Esophagus squamous epithelium (tissue), 5 donors: ENCODE data around the gene C15orf61. TPM values are rescaled to one million over a fixed set of nuclear protein-coding genes. Genes with fewer than 3 reads are reported as not detected.

Experiments used
- DNase-seq: peaks from one replicate; lab custom pipeline; 2025; lab: John Stamatoyannopoulos, UW
- H3K27ac ChIP-seq, 4 donors: fragments of 200-600 bp; sonication (generic); one replicate each; pipeline ENCODE4 v1.5.1; 2016 to 2019; ENCODE audit warnings: mild to moderate bottlenecking in 1 of 4
- H3K27me3 ChIP-seq, 4 donors: fragments of 200-600 bp; sonication (generic); 1 replicate in 3 of 4; 2 replicates in 1 of 4; pipeline versions ENCODE4 v1.5.1 to v1.6.0; 2017 to 2021; ENCODE audit warnings: antibody characterized with exemption in 1 of 4
- H3K36me3 ChIP-seq, 3 donors: fragments of 200-600 bp; sonication (generic); one replicate each; pipeline ENCODE4 v1.5.1; 2016 to 2019
- H3K4me1 ChIP-seq, 3 donors: fragments of 200-600 bp; sonication (generic); one replicate each; pipeline ENCODE4 v1.5.1; 2017 to 2019
- H3K4me3 ChIP-seq, 4 donors: fragments of 200-600 bp; sonication (generic); 1 replicate in 3 of 4; 2 replicates in 1 of 4; pipeline ENCODE4 v1.5.1; 2016 to 2019; ENCODE audit warnings: mild to moderate bottlenecking in 2 of 4, moderate library complexity in 1 of 4
- H3K9me3 ChIP-seq, 3 donors: fragments of 200-600 bp; sonication (generic); one replicate each; pipeline ENCODE4 v1.5.1; 2016 to 2019
- CTCF ChIP-seq, 6 experiments: fragments of 450-650 bp in 4 of 6; fragments of 200-600 bp in 2 of 6; sonication (generic) in 2 of 6; IDR thresholded peaks; one replicate each; pipeline ENCODE4 v1.5.1; 2016 to 2019; ENCODE audit warnings: antibody characterized with exemption in 6 of 6, mild to moderate bottlenecking in 4 of 6, moderate library complexity in 4 of 6
- POLR2A ChIP-seq, 4 donors: fragments of 450-650 bp; IDR thresholded peaks; one replicate each; pipeline ENCODE4 v1.6.1; 2017; ENCODE audit warnings: antibody characterized with exemption in 4 of 4, mild to moderate bottlenecking in 4 of 4, moderate library complexity in 3 of 4
- WGBS, 2 donors: methylation state at CpG; one replicate each; pipeline ENCODE4 v1.1.5; 2018; 5-methylcytosine and 5-hydroxymethylcytosine counted together
- intact Hi-C: fragments of 100-400 bp; cut with DNase I; formaldehyde crosslinking; loops from one replicate; pipeline ENCODE4 v1.15.0; 2022
- total RNA-seq, 4 donors: library from RNA; depleted of rRNA; stranded (reverse); fragments of >200 nt; gene quantifications; one replicate each; pipeline ENCODE4 v1.1.0, GENCODE V29; 2016
- donor health status: DM: yes; HTN: yes; CAD: no.

C15orf61 gene
- total RNA-seq, 4 donors from 2014 or later: 2.0 to 9.0 (median 3.5) TPM

GRCh38 chr15:67563092-67563491 lies 42.2 kb downstream of the C15orf61 start:
- Histone ChIP-seq H3K9me3 (peaks cover 0 to 4% (median 0%) of the 10 kb centered on the region in 3 donors), H3K4me3 (no peak overlapping the region), H3K4me1 (no peaks in the 10 kb centered on the region), H3K36me3 (peaks cover 0 to 34% (median 0%) of the 10 kb centered on the region in 3 donors), H3K27me3 (no peaks in the 10 kb centered on the region), H3K27ac (no peak overlapping the region)
- intact Hi-C loops: no loop called here
- WGBS, 2 donors: 90 to 92% methylated on average over 5 of the region's 5 CpGs
- TF ChIP-seq POLR2A (IDR thresholded peaks at IDR 0.05): no peak
- no peak for TF ChIP-seq CTCF (IDR thresholded peaks at IDR 0.05)
- DNase-seq: no peak

GRCh38 chr15:67564021-67564967 lies 43.4 kb downstream of the C15orf61 start:
- Histone ChIP-seq H3K9me3 (no peaks in the 10 kb centered on the region), H3K36me3 (peaks cover 0 to 22% (median 0%) of the 10 kb centered on the region in 3 donors), H3K27me3 (no peaks in the 10 kb centered on the region), H3K4me1 (no peaks in the 10 kb centered on the region), H3K4me3 (no peak overlapping the region), H3K27ac (no peak overlapping the region)
- intact Hi-C loops: no loop called here
- WGBS, 2 donors: 66 to 70% methylated on average over 2 of the region's 2 CpGs
- TF ChIP-seq POLR2A (IDR thresholded peaks at IDR 0.05): no peak
- no peak for DNase-seq

- Histone ChIP-seq H3K36me3 (peaks cover 0 to 15% (median 0%) of the 10 kb centered on the region in 3 donors), H3K9me3 (no peaks in the 10 kb centered on the region), H3K27ac (no peak overlapping the region), H3K4me1 (no peaks in the 10 kb centered on the region), H3K4me3 (no peak overlapping the region), H3K27me3 (no peaks in the 10 kb centered on the region)
- WGBS, 2 donors: 93 to 96% methylated on average over 3 of the region's 3 CpGs
- intact Hi-C loops: no loop called here
- TF ChIP-seq CTCF (IDR thresholded peaks at IDR 0.05) (no peak), POLR2A (IDR thresholded peaks at IDR 0.05) (no peak)
- no peak for DNase-seq
Measured at GRCh38 chr15:67564968-67565345, 44.0 kb downstream of the C15orf61 start.

- H3K27me3 ChIP-seq: no peaks in the 10 kb centered on the region
- no peaks in the 10 kb centered on the region for H3K4me1 ChIP-seq
- H3K27ac ChIP-seq: no peak overlapping the region
- DNase-seq: no peak
- H3K4me3 ChIP-seq: no peak overlapping the region
- WGBS, 2 donors: 91% methylated on average over 3 of the region's 3 CpGs
- H3K9me3 ChIP-seq: no peaks in the 10 kb centered on the region
- intact Hi-C loops: no loop called here
- no peak for TF ChIP-seq POLR2A (IDR thresholded peaks at IDR 0.05)
- TF ChIP-seq CTCF (IDR thresholded peaks at IDR 0.05): no peak
- peaks cover 0 to 13% (median 0%) of the 10 kb centered on the region in 3 donors for H3K36me3 ChIP-seq
Measured at GRCh38 chr15:67569668-67570067, 48.7 kb downstream of the C15orf61 start.

GRCh38 chr15:67570875-67571647 lies 50.1 kb downstream of the C15orf61 start:
- no peak for TF ChIP-seq POLR2A (IDR thresholded peaks at IDR 0.05)
- Histone ChIP-seq H3K36me3 (peaks cover 0 to 13% (median 0%) of the 10 kb centered on the region in 3 donors), H3K27ac (no peak overlapping the region), H3K4me3 (no peak overlapping the region), H3K9me3 (no peaks in the 10 kb centered on the region), H3K27me3 (no peaks in the 10 kb centered on the region), H3K4me1 (no peaks in the 10 kb centered on the region)
- DNase-seq: no peak
- intact Hi-C loops: no loop called here
- WGBS, 2 donors: 92 to 96% methylated on average over 4 of the region's 4 CpGs
